GM19438 (cell line): ENCODE results near the gene EML2.
"Not testable (repeated sequence)": the region's sequence is repeated elsewhere in the genome, so short reads cannot be mapped to it uniquely, and the experiment has no call there.

Experiments used
- ATAC-seq: cut with Tn5 transposase; IDR thresholded peaks from one replicate; pipeline ENCODE4 v1.9.1; 2021; ENCODE audit warnings: low read depth; ENCODE audit not compliant: unreplicated experiment

The EML2 gene, protein sequence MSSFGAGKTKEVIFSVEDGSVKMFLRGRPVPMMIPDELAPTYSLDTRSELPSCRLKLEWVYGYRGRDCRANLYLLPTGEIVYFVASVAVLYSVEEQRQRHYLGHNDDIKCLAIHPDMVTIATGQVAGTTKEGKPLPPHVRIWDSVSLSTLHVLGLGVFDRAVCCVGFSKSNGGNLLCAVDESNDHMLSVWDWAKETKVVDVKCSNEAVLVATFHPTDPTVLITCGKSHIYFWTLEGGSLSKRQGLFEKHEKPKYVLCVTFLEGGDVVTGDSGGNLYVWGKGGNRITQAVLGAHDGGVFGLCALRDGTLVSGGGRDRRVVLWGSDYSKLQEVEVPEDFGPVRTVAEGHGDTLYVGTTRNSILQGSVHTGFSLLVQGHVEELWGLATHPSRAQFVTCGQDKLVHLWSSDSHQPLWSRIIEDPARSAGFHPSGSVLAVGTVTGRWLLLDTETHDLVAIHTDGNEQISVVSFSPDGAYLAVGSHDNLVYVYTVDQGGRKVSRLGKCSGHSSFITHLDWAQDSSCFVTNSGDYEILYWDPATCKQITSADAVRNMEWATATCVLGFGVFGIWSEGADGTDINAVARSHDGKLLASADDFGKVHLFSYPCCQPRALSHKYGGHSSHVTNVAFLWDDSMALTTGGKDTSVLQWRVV

GRCh38 chr19:45638930-45639729 is at the start of gene EML2:
EML2 (minus strand) TSS chr19:45639397; CDS start chr19:45639376, 21 bp downstream.
- ATAC-seq, result no peak

DNA sequence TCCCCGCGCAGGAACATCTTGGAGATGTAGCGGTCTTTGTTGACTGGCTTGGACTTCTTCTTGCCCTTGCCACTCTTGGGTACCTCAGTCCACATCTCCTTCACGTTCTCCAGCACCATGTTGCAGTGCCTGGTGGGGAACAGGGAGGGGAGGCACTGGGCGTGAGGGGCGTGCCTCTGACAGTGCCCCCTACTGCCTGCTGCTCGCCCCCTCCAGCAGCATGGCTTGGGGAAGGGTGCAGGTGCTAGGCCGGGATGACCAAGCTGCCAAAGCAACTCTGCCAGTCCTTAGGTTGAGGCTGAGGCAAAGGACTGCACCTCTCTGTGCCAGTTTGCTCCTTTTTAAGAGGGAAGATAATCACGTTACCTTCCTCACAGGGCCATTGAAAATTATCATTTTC is 48.4 kb upstream of the EML2 start:
- no peak for ATAC-seq

DNA sequence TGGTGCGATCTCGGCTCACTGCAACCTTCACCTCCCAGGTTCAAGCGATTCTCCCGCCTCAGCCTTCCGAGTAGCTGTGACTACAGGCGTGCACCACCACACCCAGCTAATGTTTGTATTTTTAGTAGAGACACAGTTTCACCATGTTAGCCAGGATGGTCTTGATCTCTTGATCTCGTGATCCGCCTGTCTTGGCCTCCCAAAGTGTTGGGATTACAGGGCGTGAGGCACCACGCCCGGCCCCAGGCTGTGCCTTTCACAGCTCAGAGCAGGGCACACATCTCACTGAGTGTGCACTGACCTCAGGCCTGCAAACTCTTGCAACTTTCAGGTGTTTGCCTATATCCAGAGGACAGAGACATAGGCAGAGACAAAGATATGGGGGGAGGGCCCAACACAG is 45.8 kb upstream of the EML2 start:
- not testable (repeated sequence) for ATAC-seq

DNA sequence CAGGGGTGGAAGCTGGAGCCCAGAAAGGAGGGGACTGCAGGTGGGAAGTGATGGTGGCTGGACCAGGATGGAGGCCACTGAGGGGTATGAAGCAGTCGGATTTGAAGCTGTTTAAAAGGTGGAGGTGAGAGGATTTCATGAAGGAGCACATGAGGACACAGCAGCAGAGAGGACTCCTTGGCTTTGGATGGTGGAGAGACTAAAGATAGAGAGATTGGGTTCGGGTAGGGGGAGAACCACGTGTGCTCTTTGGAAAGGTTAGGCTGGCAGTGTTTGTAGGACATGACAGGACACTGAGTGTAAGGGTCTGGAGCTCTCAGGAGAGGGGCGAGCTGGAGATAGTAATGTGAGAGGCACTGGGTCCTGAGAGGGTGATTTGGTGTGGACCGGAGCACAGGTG is 43.7 kb upstream of the EML2 start:
- no peak for ATAC-seq

GRCh38 chr19:45682117-45682516 is 42.9 kb upstream of the EML2 start:
- no peak for ATAC-seq

- ATAC-seq, result peak; percentile 59
Measured at GRCh38 chr19:45681391-45682015, 42.3 kb upstream of the EML2 start.

- ATAC-seq, result peak; percentile 61
Measured at GRCh38 chr19:45677351-45678230, 38.4 kb upstream of the EML2 start.

- ATAC-seq, result peak; percentile 11
Measured at GRCh38 chr19:45676851-45677263, 37.7 kb upstream of the EML2 start.

GRCh38 chr19:45674946-45675345 is 35.7 kb upstream of the EML2 start:
- ATAC-seq, result no peak

- no peak for ATAC-seq
Measured at GRCh38 chr19:45670670-45671453, 31.7 kb upstream of the EML2 start.

DNA sequence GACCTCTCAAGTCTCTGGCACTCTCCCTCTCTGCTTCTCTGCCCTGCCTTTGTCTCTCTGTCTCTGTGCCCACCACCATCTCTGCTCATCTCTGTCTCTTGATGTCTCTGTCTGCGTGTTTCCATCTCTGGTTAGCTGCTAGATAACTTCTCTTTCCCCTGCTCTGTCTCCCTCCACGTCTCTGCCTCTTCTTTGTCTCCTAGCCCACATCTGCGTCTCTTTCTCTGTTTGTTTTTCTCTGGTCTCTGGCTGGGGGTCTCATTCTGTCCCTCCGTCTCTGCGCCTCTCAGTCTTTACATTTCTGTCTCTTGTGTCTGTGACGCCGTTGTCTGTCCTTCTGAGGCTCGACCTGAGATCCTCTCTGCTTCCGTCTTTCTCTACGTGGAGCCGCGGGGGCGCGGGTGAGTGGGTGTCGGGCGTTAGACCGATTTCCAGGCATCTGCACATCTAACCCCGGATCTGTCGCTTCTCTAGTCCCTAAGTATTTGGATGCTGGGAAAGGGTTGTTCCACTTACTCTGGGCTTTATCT is 29.2 kb upstream of the EML2 start:
- no peak for ATAC-seq

GRCh38 chr19:45667620-45668341 is 28.6 kb upstream of the EML2 start, which contains the start of gene GIPR:
GIPR (plus strand) TSS chr19:45668221; CDS start chr19:45669521, 1,300 bp downstream.
- ATAC-seq, result no peak

- ATAC-seq, result no peak
Measured at GRCh38 chr19:45664575-45664974, 25.4 kb upstream of the EML2 start.

GRCh38 chr19:45663800-45664199 is 24.6 kb upstream of the EML2 start:
- ATAC-seq, result no peak

DNA sequence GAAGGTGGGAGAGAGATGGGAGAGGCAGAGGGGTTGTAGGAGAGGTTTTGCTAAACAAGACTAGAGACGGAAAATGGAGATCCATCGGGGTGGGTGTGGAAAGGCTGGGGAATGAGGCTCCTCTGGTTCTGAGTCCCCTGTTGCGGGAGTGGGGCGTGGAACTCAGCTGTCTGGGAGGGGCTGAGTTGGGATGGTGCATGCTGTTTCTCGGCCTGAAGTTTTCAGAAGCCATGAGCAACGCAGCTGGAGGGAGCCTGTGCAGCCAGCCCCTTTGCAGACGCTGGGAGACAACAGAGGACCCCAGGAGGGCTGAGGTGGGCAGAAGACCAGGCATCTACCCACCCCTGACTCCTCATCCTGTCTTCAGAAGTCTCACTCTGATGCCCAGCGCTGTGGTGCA is 21.4 kb upstream of the EML2 start:
- ATAC-seq, result no peak

GRCh38 chr19:45659096-45659729 is 20.0 kb upstream of the EML2 start:
- ATAC-seq, result no peak

- ATAC-seq, result no peak
Measured at GRCh38 chr19:45657520-45658167, 18.4 kb upstream of the EML2 start.
